Smooth muscle cell (in vitro differentiated cells): ENCODE results near the gene MYO10. TPM values are rescaled to one million over a fixed set of nuclear protein-coding genes. Genes with fewer than 3 reads are reported as not detected.

Experiments used
- DNase-seq: peaks from one replicate; lab custom pipeline; 2025; ENCODE audit not compliant: unreplicated experiment; lab: John Stamatoyannopoulos, UW
- H2AFZ ChIP-seq: fragments of 200-600 bp; sonication (generic); 2 replicates; pipeline ENCODE4 v1.6.0; 2016; ENCODE audit warnings: antibody characterized with exemption, low read depth, mild to moderate bottlenecking
- H3F3A ChIP-seq: fragments of 200-600 bp; sonication (generic); 2 replicates; pipeline ENCODE4 v1.6.0; 2017; ENCODE audit warnings: antibody characterized with exemption, low read depth
- H3K27ac ChIP-seq: fragments of 200-600 bp; sonication (generic); 2 replicates; pipeline ENCODE4 v1.5.1; 2016; ENCODE audit warnings: low read depth, mild to moderate bottlenecking
- H3K27me3 ChIP-seq: fragments of 200-600 bp; sonication (generic); 2 replicates; pipeline ENCODE4 v1.6.1; 2016; ENCODE audit warnings: low read depth, mild to moderate bottlenecking
- H3K36me3 ChIP-seq: fragments of 200-600 bp; sonication (generic); 2 replicates; pipeline ENCODE4 v1.5.1; 2016; ENCODE audit warnings: low read depth
- H3K4me1 ChIP-seq: fragments of 200-600 bp; sonication (generic); 2 replicates; pipeline ENCODE4 v1.5.1; 2016; ENCODE audit warnings: low read depth
- H3K4me2 ChIP-seq: fragments of 200-600 bp; sonication (generic); 2 replicates; pipeline ENCODE4 v1.6.0; 2016; ENCODE audit warnings: mild to moderate bottlenecking
- H3K4me3 ChIP-seq: fragments of 200-600 bp; sonication (generic); 2 replicates; pipeline ENCODE4 v1.5.1; 2016; ENCODE audit warnings: mild to moderate bottlenecking
- H3K79me2 ChIP-seq: fragments of 200-600 bp; sonication (generic); 2 replicates; pipeline ENCODE4 v1.6.0; 2016; ENCODE audit warnings: low read depth, mild to moderate bottlenecking
- H3K9ac ChIP-seq: fragments of 200-600 bp; sonication (generic); 2 replicates; pipeline ENCODE4 v1.6.0; 2016; ENCODE audit warnings: low read depth
- H3K9me3 ChIP-seq: fragments of 200-600 bp; sonication (generic); replicated peaks from 2 replicates; pipeline ENCODE4 v1.5.1; 2016; ENCODE audit warnings: low read depth
- H4K20me1 ChIP-seq: fragments of 200-600 bp; sonication (generic); 2 replicates; pipeline ENCODE4 v1.6.0; 2016; ENCODE audit warnings: low read depth
- CTCF ChIP-seq: fragments of 200-600 bp; sonication (generic); IDR thresholded peaks from 2 replicates; pipeline ENCODE4 v1.5.1; 2017; ENCODE audit warnings: borderline replicate concordance, mild to moderate bottlenecking, antibody characterized with exemption; ENCODE audit not compliant: insufficient read depth, poor library complexity, severe bottlenecking
- WGBS: methylation state at CpG from one replicate; pipeline ENCODE4 v1.1.7; 2016; ENCODE audit warnings: low lambda C conversion rate; 5-methylcytosine and 5-hydroxymethylcytosine counted together
- polyA plus RNA-seq: library from polyadenylated mRNA; unstranded; fragments of >200 nt; fragmentation: Nextera tagmentation; extraction: Ambion mirVana; gene quantifications from 2 replicates; pipeline ENCODE4 v1.2.1, GENCODE V29; 2016
- total RNA-seq: library from RNA; depleted of rRNA; stranded (reverse); fragments of >200 nt; gene quantifications from 2 replicates; pipeline ENCODE4 v1.2.3, GENCODE V29; 2014

MYO10 gene
- total and polyA plus RNA-seq, 2 experiments from 2014 or later: 76.4 to 96.8 TPM

- H3K9ac ChIP-seq: no peak overlapping the region
These were observed 49.7 kb downstream of the MYO10 start for GRCh38 chr5:16886366-16886736.

GRCh38 chr5:16885635-16886365 lies 50.3 kb downstream of the MYO10 start:
- peak overlapping the region; percentile 59 for H3K27ac ChIP-seq
- WGBS: 91% methylated on average over 13 of the region's 13 CpGs
- peaks cover 100% of the 10 kb centered on the region for H3K79me2 ChIP-seq
- no peak overlapping the region for H2AFZ ChIP-seq
- no peaks in the 10 kb centered on the region for H3K36me3 ChIP-seq
- TF ChIP-seq CTCF: no peak
- H3K27me3 ChIP-seq: no peaks in the 10 kb centered on the region
- no peak overlapping the region for H3K9ac ChIP-seq
- peak overlapping the region; percentile 5 for H3K4me2 ChIP-seq
- DNase-seq: no peak
- H3K9me3 ChIP-seq: no peaks in the 10 kb centered on the region
- peaks cover 23% of the 10 kb centered on the region for H3K4me1 ChIP-seq
- no peak overlapping the region for H3K4me3 ChIP-seq
- peaks cover 100% of the 10 kb centered on the region for H4K20me1 ChIP-seq
- H3F3A ChIP-seq: no peaks in the 10 kb centered on the region

More at GRCh38 chr5:16886366-16886736, 49.7 kb downstream of the MYO10 start:
- Histone ChIP-seq H3K79me2 (peaks cover 100% of the 10 kb centered on the region), H3F3A (peaks cover 1% of the 10 kb centered on the region), H3K27ac (peak overlapping the region; percentile 59), H2AFZ (no peak overlapping the region), H3K36me3 (no peaks in the 10 kb centered on the region), H3K9me3 (no peaks in the 10 kb centered on the region), H3K4me3 (no peak overlapping the region), H3K27me3 (no peaks in the 10 kb centered on the region), H4K20me1 (peaks cover 100% of the 10 kb centered on the region), H3K4me2 (peak overlapping the region; percentile 5), H3K4me1 (peaks cover 17% of the 10 kb centered on the region)
- no peak for TF ChIP-seq CTCF
- DNase-seq: no peak
- 74% methylated on average over 7 of the region's 7 CpGs for WGBS

- peak overlapping the region; percentile 25 for H3K27ac ChIP-seq
- 68% methylated on average over 4 of the region's 4 CpGs for WGBS
These were observed 51.5 kb downstream of the MYO10 start for GRCh38 chr5:16884595-16884994.

More at GRCh38 chr5:16884595-16884994, 51.5 kb downstream of the MYO10 start:
- Histone ChIP-seq H3K4me3 (no peak overlapping the region), H3F3A (no peaks in the 10 kb centered on the region), H3K27me3 (no peaks in the 10 kb centered on the region), H3K36me3 (no peaks in the 10 kb centered on the region), H3K9ac (no peak overlapping the region), H3K9me3 (no peaks in the 10 kb centered on the region), H4K20me1 (peaks cover 100% of the 10 kb centered on the region), H3K4me1 (peaks cover 21% of the 10 kb centered on the region), H3K4me2 (peak overlapping the region; percentile 4), H3K79me2 (peaks cover 100% of the 10 kb centered on the region), H2AFZ (no peak overlapping the region)
- DNase-seq: no peak
- TF ChIP-seq CTCF: no peak
